BLaER1 (cell line): ENCODE results near the gene METRN.

Experiments
- H3K27ac ChIP-seq: shearing (Covaris generic); formaldehyde crosslinking; 2 replicates; pipeline ENCODE4 v1.8.1; 2022
- H3K27me3 ChIP-seq: shearing (Covaris generic); formaldehyde crosslinking; 2 replicates; pipeline ENCODE4 v1.8.1; 2022
- H3K36me3 ChIP-seq: shearing (Covaris generic); formaldehyde crosslinking; 2 replicates; pipeline ENCODE4 v1.8.1; 2022
- H3K4me1 ChIP-seq: shearing (Covaris generic); formaldehyde crosslinking; 2 replicates; pipeline ENCODE4 v1.8.1; 2022
- H3K4me2 ChIP-seq: shearing (Covaris generic); formaldehyde crosslinking; 2 replicates; pipeline ENCODE4 v1.8.1; 2022
- H3K4me3 ChIP-seq: shearing (Covaris generic); formaldehyde crosslinking; 2 replicates; pipeline ENCODE4 v1.8.1; 2022
- H3K9ac ChIP-seq: shearing (Covaris generic); formaldehyde crosslinking; 2 replicates; pipeline ENCODE4 v1.8.1; 2022
- H3K9me3 ChIP-seq: shearing (Covaris generic); formaldehyde crosslinking; 2 replicates; pipeline ENCODE4 v1.8.1; 2022
- H4K20me1 ChIP-seq: shearing (Covaris generic); formaldehyde crosslinking; 2 replicates; pipeline ENCODE4 v1.8.1; 2022
- Cebpa-rat ChIP-seq: shearing (Covaris generic); IDR thresholded peaks from 2 replicates; pipeline ENCODE4 v1.8.1; 2022

The METRN gene

DNA sequence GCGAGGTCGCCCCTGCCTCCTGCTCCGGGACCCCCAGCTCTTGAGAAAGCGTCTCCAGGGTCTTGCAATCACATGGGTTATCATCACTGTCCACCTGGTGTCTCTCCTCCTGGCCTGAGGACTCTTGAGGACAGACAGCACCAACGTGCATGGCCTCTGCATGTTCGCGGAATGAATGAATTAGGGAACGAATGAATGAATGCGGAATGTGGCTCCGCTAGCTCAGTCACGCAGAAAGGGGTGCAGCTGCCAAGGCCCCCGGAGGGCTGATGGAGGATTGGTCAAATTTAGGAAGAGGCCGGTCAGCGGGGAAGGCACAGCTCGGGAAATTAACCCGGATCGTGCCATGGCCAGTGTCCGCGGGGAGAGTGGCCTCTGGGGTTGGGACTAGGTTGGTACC is 12.6 kb upstream of the METRN start:
- Histone ChIP-seq H3K27ac (no peak overlapping the region), H3K9ac (no peak overlapping the region), H3K9me3 (no peaks in the 10 kb centered on the region), H3K27me3 (peaks cover 100% of the 10 kb centered on the region), H3K4me1 (peaks cover 14% of the 10 kb centered on the region; the same call in 1 of the 2 replicates), H3K36me3 (no peaks in the 10 kb centered on the region), H3K4me2 (no peak overlapping the region), H3K4me3 (no peak overlapping the region), H4K20me1 (peaks cover 81% of the 10 kb centered on the region)
- TF ChIP-seq Cebpa-rat, result no peak

DNA sequence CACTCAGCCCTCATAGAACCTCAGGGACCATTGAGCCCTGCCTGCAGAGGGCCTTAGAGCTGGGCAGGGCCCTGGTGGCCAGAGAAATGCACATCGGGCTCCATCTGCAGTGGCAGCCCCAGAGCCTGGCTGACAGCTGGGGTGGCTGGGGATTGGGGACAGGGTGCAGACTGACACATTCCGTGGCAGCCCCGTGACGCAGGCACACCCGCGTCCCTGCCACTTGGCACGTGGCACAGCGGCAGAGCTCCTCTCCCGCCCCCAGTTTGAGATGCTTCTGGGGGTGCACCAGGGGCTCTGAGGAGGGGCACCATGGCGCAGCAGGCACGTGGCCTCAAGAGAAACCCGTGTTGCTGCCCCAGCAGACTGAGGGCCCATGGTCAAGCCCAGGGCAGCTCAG is 11.5 kb upstream of the METRN start:
- peaks cover 89% of the 10 kb centered on the region for H4K20me1 ChIP-seq
- peaks cover 100% of the 10 kb centered on the region for H3K27me3 ChIP-seq
- H3K9ac ChIP-seq, result no peak overlapping the region
- H3K4me1 ChIP-seq, result peaks cover 14% of the 10 kb centered on the region; the same call in 1 of the 2 replicates
- no peak overlapping the region for H3K27ac ChIP-seq
- H3K9me3 ChIP-seq, result no peaks in the 10 kb centered on the region
- H3K36me3 ChIP-seq, result no peaks in the 10 kb centered on the region
- H3K4me3 ChIP-seq, result no peak overlapping the region
- H3K4me2 ChIP-seq, result no peak overlapping the region
- no peak for TF ChIP-seq Cebpa-rat

DNA sequence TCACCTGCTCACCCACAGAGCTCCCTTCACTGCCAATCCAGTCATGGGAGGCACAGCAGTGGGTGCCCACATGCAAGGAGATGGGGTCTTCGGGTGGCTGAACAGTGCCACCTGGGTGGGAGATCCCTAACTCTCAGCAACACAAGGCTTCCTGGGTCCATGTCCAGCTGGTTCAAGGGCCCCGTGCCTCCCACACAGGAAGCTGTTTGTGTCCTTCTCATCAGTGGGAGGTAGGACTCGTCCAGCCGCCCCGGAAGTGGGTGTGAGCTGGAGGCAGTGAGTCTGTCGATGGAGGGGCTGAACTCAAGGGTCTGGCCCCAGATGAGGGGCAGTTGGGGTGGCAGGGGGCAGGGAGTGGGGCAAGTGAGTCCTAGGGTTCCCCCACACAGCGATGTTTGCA is 10.9 kb upstream of the METRN start:
- H4K20me1 ChIP-seq, result peaks cover 86% of the 10 kb centered on the region
- H3K4me2 ChIP-seq, result no peak overlapping the region
- no peaks in the 10 kb centered on the region for H3K9me3 ChIP-seq
- peaks cover 14% of the 10 kb centered on the region; the same call in 1 of the 2 replicates for H3K4me1 ChIP-seq
- no peak overlapping the region for H3K4me3 ChIP-seq
- TF ChIP-seq Cebpa-rat, result no peak
- no peak overlapping the region for H3K9ac ChIP-seq
- H3K36me3 ChIP-seq, result no peaks in the 10 kb centered on the region
- H3K27ac ChIP-seq, result no peak overlapping the region
- H3K27me3 ChIP-seq, result peaks cover 100% of the 10 kb centered on the region

DNA sequence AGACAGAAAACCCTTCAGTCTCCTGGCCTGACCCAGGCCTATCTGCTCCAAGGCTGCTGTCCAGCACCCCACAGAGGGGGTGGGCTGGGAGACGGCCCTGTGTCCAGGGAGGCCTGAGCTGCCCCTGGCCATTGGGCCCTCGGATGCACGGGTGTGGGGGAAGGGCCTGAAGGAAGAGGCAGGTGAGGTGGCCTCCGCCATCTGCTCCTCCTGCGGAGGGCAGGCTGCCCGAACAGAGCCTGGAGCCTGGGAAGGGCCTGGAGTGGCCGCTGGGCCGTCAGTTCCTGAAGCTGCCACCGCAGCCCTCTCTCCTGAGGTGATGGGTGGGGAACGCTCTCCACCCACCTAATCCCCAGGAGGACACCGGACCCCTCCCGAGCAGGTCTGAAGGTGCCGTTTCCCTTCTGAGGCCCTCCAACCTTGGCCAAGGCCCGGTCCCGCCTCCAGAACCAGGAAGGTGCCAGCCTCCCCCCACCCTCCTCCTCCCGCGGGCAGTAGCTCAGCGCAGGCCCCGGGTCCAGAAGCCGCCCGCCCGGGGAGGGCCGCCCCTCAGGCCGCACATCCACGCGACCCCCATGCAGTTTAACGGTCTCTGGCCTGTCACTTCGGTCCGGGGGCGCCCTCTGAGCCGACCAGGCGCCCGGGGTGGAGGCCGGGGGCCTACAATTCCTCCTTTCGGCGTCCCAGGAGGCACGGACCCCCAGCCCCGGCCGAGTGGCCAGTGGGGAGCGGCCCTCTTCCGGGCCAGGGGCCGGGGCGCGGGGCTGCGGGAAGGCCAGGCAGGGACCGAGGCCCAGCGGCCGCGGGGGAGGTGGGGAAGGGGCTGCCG is 10.2 kb upstream of the METRN start:
- H3K27ac ChIP-seq, result no peak overlapping the region
- TF ChIP-seq Cebpa-rat, result no peak
- H4K20me1 ChIP-seq, result peaks cover 88% of the 10 kb centered on the region
- H3K4me3 ChIP-seq, result peak overlapping the region; percentile 65; the same call in 1 of the 2 replicates
- peaks cover 18% of the 10 kb centered on the region for H3K4me1 ChIP-seq
- H3K9me3 ChIP-seq, result no peaks in the 10 kb centered on the region
- no peak overlapping the region for H3K9ac ChIP-seq
- H3K4me2 ChIP-seq, result peak overlapping the region; percentile 90
- peaks cover 100% of the 10 kb centered on the region for H3K27me3 ChIP-seq
- H3K36me3 ChIP-seq, result no peaks in the 10 kb centered on the region

DNA sequence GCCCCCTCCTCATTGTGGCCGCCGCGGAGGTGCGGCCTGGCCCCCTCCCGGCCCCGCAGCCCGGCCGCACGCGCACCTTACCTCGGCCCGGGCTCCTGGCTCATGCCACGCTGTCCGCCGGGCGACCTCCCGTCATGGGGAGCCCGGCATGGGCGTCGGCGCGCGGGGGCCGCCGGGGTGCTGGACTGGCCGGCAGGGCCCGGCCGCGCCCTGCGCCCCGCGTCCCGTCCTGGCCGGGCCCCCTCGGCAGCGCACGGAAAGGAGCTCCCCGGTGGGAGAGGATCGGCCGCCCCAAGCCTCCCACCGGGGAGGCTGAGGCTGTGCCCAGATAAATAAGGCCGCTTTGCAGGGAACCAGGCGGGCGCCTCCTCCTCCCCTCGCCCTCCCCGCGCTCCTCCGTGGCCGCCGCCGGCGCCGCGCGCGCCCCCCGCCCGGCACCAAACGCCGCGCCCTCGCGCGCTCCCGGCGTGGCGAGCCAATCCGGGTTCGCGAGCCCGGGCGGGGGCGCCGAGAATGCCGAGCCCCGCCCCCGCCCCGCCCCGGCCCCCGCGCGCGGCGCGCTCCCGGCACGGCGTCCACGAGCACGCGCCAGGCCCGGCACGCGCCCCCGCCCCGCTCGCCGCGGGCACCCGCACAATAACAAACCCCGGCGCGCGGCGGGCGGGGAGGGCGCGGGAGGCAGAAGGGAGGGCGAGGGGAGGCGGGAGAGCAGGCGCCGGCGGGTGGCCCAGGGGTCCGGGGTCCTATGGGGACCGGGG is 9.3 kb upstream of the METRN start, which contains the start of gene FBXL16:
FBXL16 (minus strand) TSS at position 371 of the 758 bp plus-strand sequence. CDS start 8,396 bp downstream, outside the sequence.
- Histone ChIP-seq H3K27me3 (peaks cover 100% of the 10 kb centered on the region), H3K9me3 (no peaks in the 10 kb centered on the region), H3K4me2 (peak within 1 kb of the TSS; percentile 90), H4K20me1 (peaks cover 88% of the 10 kb centered on the region), H3K4me3 (peak within 1 kb of the TSS; percentile 65), H3K27ac (no peak within 1 kb of the TSS), H3K36me3 (no peaks in the 10 kb centered on the region), H3K4me1 (peaks cover 27% of the 10 kb centered on the region), H3K9ac (no peak within 1 kb of the TSS)
- TF ChIP-seq Cebpa-rat, result no peak

DNA sequence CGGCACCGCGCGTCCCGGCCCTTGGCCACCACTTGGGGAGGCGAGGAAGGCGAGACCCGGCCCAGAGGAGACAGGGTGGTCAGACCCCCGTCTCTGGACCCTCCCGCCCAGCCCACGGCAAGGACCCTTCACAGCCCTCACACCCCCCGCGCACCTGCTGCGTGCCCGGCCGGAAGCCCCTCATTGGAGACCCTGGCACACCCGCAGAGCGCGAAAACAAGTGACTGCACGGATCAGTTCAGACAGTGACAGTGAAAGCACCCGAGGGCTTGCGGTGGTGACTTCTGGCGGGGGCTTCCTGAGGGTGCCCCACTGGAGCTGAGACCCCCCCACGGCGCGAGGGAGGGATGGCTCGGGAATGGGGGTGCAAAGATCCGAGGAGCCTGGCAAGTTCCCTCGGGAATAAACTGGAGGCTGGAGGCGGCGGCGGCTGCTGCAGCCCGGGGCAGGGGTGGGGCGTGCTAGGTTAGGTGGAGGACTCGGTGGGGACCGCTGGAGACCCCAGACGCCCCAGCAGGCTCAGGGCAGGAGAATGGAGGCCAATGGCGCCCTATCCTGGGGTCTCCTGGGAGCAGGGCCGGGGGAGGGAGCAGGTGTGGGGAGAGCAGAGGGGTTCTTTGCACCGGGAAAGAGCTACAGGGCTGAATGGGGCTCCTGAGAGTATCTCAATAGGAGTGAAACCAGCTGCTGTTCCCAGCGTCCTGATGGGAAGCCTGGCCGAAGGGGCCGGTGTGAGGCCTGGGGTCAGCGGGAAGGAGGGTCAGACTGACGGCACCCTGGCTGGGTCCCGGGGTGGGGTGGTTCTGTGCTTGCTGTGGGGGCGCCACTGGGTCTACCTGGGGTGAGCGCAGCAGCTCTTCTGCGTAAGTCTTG is 8.5 kb upstream of the METRN start:
- H3K9ac ChIP-seq, result no peak overlapping the region
- H3K27ac ChIP-seq, result no peak overlapping the region
- H3K4me3 ChIP-seq, result peak overlapping the region; percentile 65
- TF ChIP-seq Cebpa-rat, result no peak
- H3K4me2 ChIP-seq, result peak overlapping the region; percentile 90
- H3K9me3 ChIP-seq, result no peaks in the 10 kb centered on the region
- peaks cover 100% of the 10 kb centered on the region for H3K27me3 ChIP-seq
- H3K4me1 ChIP-seq, result peaks cover 35% of the 10 kb centered on the region
- no peaks in the 10 kb centered on the region for H3K36me3 ChIP-seq
- H4K20me1 ChIP-seq, result peaks cover 88% of the 10 kb centered on the region

DNA sequence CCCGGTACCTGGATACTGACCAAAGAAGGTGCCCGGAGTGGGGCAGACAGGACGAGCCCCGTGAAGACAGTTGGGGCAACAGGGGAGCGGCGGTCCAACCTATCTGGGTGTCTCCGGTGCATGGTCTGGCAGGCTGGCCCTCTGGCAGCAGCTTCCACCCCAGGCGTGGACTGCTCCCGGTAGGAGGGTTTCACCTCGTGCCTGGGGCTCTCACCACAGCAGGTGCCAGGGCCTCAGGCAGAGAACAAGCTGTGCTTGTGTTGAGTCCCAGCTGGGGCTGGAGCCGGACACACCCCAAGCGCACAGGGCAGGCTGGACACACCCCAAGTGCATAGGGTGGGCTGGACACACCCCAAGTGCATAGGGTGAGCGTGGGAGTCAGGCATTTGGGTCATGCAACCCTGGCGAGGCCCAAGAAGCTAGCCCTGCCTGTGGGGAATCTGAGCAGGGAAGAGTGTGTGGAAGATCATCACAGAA is 7.8 kb upstream of the METRN start:
- H4K20me1 ChIP-seq, result peaks cover 84% of the 10 kb centered on the region
- 0 out of 2 replicates have a peak overlapping the region, but pooled peaks have one; percentile 65 for H3K4me3 ChIP-seq
- no peak for TF ChIP-seq Cebpa-rat
- peaks cover 98% of the 10 kb centered on the region for H3K27me3 ChIP-seq
- H3K4me1 ChIP-seq, result peaks cover 39% of the 10 kb centered on the region
- H3K27ac ChIP-seq, result no peak overlapping the region
- H3K4me2 ChIP-seq, result peak overlapping the region; percentile 90
- no peaks in the 10 kb centered on the region for H3K9me3 ChIP-seq
- H3K36me3 ChIP-seq, result no peaks in the 10 kb centered on the region
- no peak overlapping the region for H3K9ac ChIP-seq

DNA sequence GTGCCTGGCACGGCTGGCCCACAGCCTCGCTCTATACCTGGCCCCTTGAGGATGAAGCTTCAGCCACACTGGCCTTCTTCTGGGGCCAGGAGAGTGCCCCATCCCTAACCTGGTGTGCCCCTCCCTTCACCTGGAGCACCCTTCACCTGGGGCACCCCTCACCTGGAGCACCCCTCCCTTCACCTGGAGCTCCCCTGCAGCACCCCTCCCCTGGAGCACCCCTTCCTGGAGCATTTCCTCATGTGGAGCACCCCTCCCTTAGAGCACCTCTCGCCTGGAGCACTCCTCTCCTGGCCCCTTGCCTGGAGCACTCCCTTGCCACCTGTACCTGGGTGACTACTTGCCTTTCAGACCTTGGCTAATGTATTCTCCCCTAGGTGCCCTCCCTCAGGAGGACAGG is 6.9 kb upstream of the METRN start:
- Histone ChIP-seq H3K4me2 (no peak overlapping the region), H3K9ac (no peak overlapping the region), H3K9me3 (no peaks in the 10 kb centered on the region), H3K27me3 (peaks cover 92% of the 10 kb centered on the region), H4K20me1 (peaks cover 75% of the 10 kb centered on the region), H3K4me1 (peaks cover 39% of the 10 kb centered on the region), H3K4me3 (no peak overlapping the region), H3K36me3 (no peaks in the 10 kb centered on the region), H3K27ac (no peak overlapping the region)
- TF ChIP-seq Cebpa-rat, result no peak

DNA sequence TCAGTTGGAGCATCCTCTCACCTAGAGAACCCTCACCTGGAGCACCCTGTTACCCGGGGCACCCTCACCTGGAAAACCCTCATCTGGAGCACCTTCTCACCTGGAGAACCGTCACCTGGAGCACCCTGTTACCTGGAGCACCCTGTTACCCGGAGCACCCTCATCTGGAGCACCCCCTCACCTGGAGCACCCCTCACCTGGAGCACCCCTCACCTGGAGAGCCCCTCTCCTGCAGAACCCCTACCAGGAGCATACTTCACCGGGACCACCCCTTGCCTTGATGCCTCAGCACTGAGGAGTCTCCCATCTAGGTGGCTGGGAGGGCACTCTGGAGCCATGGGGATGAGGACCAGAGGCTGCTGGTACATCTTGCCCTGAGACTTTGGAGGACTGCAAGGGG is 6.0 kb upstream of the METRN start:
- H3K9ac ChIP-seq, result no peak overlapping the region
- no peak overlapping the region for H3K4me3 ChIP-seq
- no peak overlapping the region for H3K4me2 ChIP-seq
- H3K9me3 ChIP-seq, result no peaks in the 10 kb centered on the region
- H4K20me1 ChIP-seq, result peaks cover 65% of the 10 kb centered on the region
- no peaks in the 10 kb centered on the region for H3K36me3 ChIP-seq
- no peak overlapping the region for H3K27ac ChIP-seq
- no peak for TF ChIP-seq Cebpa-rat
- H3K4me1 ChIP-seq, result peaks cover 43% of the 10 kb centered on the region
- peaks cover 86% of the 10 kb centered on the region for H3K27me3 ChIP-seq
